ENCODE data around the gene VGLL3.
A peak's percentile ranks its signal among the peaks of the same experiment; 100 is the strongest.

Gene VGLL3

DNA sequence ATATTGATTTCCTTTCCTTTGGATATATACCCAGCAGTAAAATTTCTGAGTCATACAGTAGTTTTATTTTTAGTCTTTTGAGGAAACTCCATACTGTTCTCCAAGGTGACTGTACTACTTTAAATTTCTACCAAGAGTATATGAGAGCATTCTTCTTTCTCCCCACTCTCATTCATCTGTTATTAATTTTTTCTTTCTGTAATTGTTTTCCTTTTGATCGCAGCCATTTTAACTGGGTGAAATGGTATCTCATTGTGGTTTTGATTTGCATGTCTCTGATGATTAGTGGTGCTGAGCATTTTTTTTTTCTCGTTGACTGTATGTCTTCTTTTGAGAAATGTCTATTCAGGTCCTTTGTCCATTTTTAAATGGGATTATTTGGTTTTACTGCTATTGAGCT lies 18.3 kb upstream of the VGLL3 start:
- TF ChIP-seq CTCF (IDR thresholded peaks at IDR 0.05; ENCODE audit: control insufficient read depth, insufficient read depth, low read depth, low read length, missing control alignments) = no peak
- DNase-seq (ENCODE audit: low read depth) = no peak
- no peak overlapping the region for H3K4me3 ChIP-seq (ENCODE audit: control insufficient read depth, low read depth, low read length)

- peak; percentile 63 for TF ChIP-seq CTCF (IDR thresholded peaks at IDR 0.05; ENCODE audit: control insufficient read depth, insufficient read depth, low read depth, low read length, missing control alignments)
- H3K4me3 ChIP-seq (ENCODE audit: control insufficient read depth, low read depth, low read length) = no peak overlapping the region
- no peak for DNase-seq (ENCODE audit: low read depth)
Measured at GRCh38 chr3:87006844-87007439, 16.0 kb upstream of the VGLL3 start.

- no peak for TF ChIP-seq CTCF (IDR thresholded peaks at IDR 0.05; ENCODE audit: control insufficient read depth, insufficient read depth, low read depth, low read length, missing control alignments)
- no peak overlapping the region for H3K4me3 ChIP-seq (ENCODE audit: control insufficient read depth, low read depth, low read length)
- no peak for DNase-seq (ENCODE audit: low read depth)
Measured at GRCh38 chr3:87004883-87005282, 13.9 kb upstream of the VGLL3 start.

- DNase-seq (ENCODE audit: low read depth) = no peak
- no peak for TF ChIP-seq CTCF (IDR thresholded peaks at IDR 0.05; ENCODE audit: control insufficient read depth, insufficient read depth, low read depth, low read length, missing control alignments)
- H3K4me3 ChIP-seq (ENCODE audit: control insufficient read depth, low read depth, low read length) = no peak overlapping the region
Measured at GRCh38 chr3:87002346-87002745, 11.4 kb upstream of the VGLL3 start.

GRCh38 chr3:87001473-87002098 lies 10.6 kb upstream of the VGLL3 start:
- no peak overlapping the region for H3K4me3 ChIP-seq (ENCODE audit: control insufficient read depth, low read depth, low read length)
- TF ChIP-seq CTCF (IDR thresholded peaks at IDR 0.05; ENCODE audit: control insufficient read depth, insufficient read depth, low read depth, low read length, missing control alignments) = no peak
- no peak for DNase-seq (ENCODE audit: low read depth)

GRCh38 chr3:87000940-87001339 lies 10.0 kb upstream of the VGLL3 start:
- no peak for DNase-seq (ENCODE audit: low read depth)
- TF ChIP-seq CTCF (IDR thresholded peaks at IDR 0.05; ENCODE audit: control insufficient read depth, insufficient read depth, low read depth, low read length, missing control alignments) = no peak
- no peak overlapping the region for H3K4me3 ChIP-seq (ENCODE audit: control insufficient read depth, low read depth, low read length)

Measured in AG09309 (cell line).